HCT116 (cell line): Measurements from ENCODE around the gene MLANA. TPM values are rescaled to one million over a fixed set of nuclear protein-coding genes. Genes with fewer than 3 reads are reported as not detected.

Experiments used
- ATAC-seq: fragments of 200-7000 bp; cut with Tn5 transposase; 2 replicates; pipeline ENCODE4 v1.9.1; 2020; ENCODE audit warnings: mild to moderate bottlenecking, moderate library complexity
- BruUV-seq: library from RNA; stranded (reverse); fragments of 400-500 nt; replicated peaks from 2 replicates; lab custom pipeline; 2021; lab: Mats Ljungman, UMichigan
- CTCF ChIA-PET: fragments of 300-600 bp; sonication (Branson Sonifier 250); formaldehyde crosslinking; loops from one replicate; lab custom pipeline; 2021; ENCODE audit warnings: antibody characterized with exemption; lab: Charles Lee
- POLR2A ChIA-PET: fragments of 300-600, 350-600 bp; sonication (Branson Sonifier 250); formaldehyde crosslinking; loops from one replicate; lab custom pipeline; 2021; ENCODE audit warnings: antibody characterized with exemption; lab: Charles Lee
- RAD21 ChIA-PET, 2 experiments: fragments of 300-600 bp; sonication (Branson Sonifier 250); formaldehyde crosslinking; loops; one replicate each; lab custom pipeline; 2023; ENCODE audit warnings: low total read pairs in 2 of 2; ENCODE audit not compliant: uncharacterized antibody in 2 of 2, unreplicated experiment in 2 of 2, low non-redundant PET in 1 of 2; lab: Charles Lee
- DNase-seq: peaks from one replicate; pipeline ENCODE4 v3.0.0-alpha.2; 2010; ENCODE audit warnings: low read depth, low spot score
- H2AFZ ChIP-seq: fragments of 200-600 bp; shearing (Covaris generic), sonication (generic); 2 replicates; pipeline ENCODE4 v1.6.1; 2017; ENCODE audit warnings: low read depth, mixed run types, mixed read lengths, antibody characterized with exemption, low read length; ENCODE audit not compliant: poor library complexity, severe bottlenecking
- H3K27ac ChIP-seq: 2 replicates; pipeline ENCODE4 v1.5.1; 2012; ENCODE audit warnings: low read depth, low read length
- H3K27me3 ChIP-seq: fragments of 200-600 bp; sonication (generic); 2 replicates; pipeline ENCODE4 v1.6.1; 2016; ENCODE audit warnings: mixed run types, low read length, mixed read lengths; ENCODE audit not compliant: insufficient read depth
- H3K36me3 ChIP-seq, 2 experiments: fragments of 200-500 bp in 1 of 2; fragments of 200-600 bp in 1 of 2; sonication (Bioruptor generic) in 1 of 2; sonication (generic) in 1 of 2; 2 replicates each; pipeline versions ENCODE4 v1.5.1 to v1.6.1; 2014 to 2016; ENCODE audit warnings: low read length in 2 of 2, inconsistent platforms in 1 of 2, mixed read lengths in 1 of 2, mixed run types in 1 of 2; ENCODE audit not compliant: insufficient read depth in 2 of 2, control insufficient read depth in 1 of 2
- H3K4me1 ChIP-seq, 2 experiments: fragments of 200-600 bp in 1 of 2; sonication (generic) in 1 of 2; 2 replicates each; pipeline versions ENCODE4 v1.5.1 to v1.6.1; 2012 to 2017; ENCODE audit warnings: low read length in 2 of 2, inconsistent platforms in 1 of 2, mild to moderate bottlenecking in 1 of 2, mixed read lengths in 1 of 2, mixed run types in 1 of 2, moderate library complexity in 1 of 2; ENCODE audit not compliant: insufficient read depth in 2 of 2, control insufficient read depth in 1 of 2
- H3K4me2 ChIP-seq: fragments of 200-600 bp; sonication (generic); 2 replicates; pipeline ENCODE4 v1.6.1; 2017; ENCODE audit warnings: mixed run types, low read length, mixed read lengths
- H3K4me3 ChIP-seq, 2 experiments: fragments of 200-600 bp in 1 of 2; sonication (generic) in 1 of 2; replicated peaks in 1 of 2; 2 replicates each; pipeline ENCODE4 v1.5.1; 2011 to 2016; ENCODE audit warnings: low read length in 2 of 2, control low read depth in 1 of 2, low read depth in 1 of 2, mild to moderate bottlenecking in 1 of 2, mixed read lengths in 1 of 2, mixed run types in 1 of 2
- H3K79me2 ChIP-seq: fragments of 200-600 bp; sonication (generic); 2 replicates; pipeline ENCODE4 v1.6.1; 2017; ENCODE audit warnings: mild to moderate bottlenecking, mixed run types, low read length, moderate library complexity, mixed read lengths; ENCODE audit not compliant: insufficient read depth
- H3K9ac ChIP-seq: fragments of 200-600 bp; sonication (generic); 2 replicates; pipeline ENCODE4 v1.6.1; 2016; ENCODE audit warnings: low read length, mixed read lengths
- H3K9me2 ChIP-seq: fragments of 200-600 bp; sonication (generic), shearing (Covaris generic); 2 replicates; pipeline ENCODE4 v1.6.1; 2017; ENCODE audit warnings: mixed run types, mild to moderate bottlenecking, moderate library complexity; ENCODE audit not compliant: insufficient read depth
- H3K9me3 ChIP-seq, 2 experiments: fragments of 200-500 bp in 1 of 2; fragments of 200-600 bp in 1 of 2; sonication (Bioruptor generic) in 1 of 2; sonication (generic) in 1 of 2; 2 replicates each; pipeline ENCODE4 v1.6.1; 2014 to 2017; ENCODE audit warnings: low read length in 2 of 2, mixed read lengths in 2 of 2, inconsistent platforms in 1 of 2, low read depth in 1 of 2, mild to moderate bottlenecking in 1 of 2, mixed run types in 1 of 2, moderate library complexity in 1 of 2; ENCODE audit not compliant: control insufficient read depth in 1 of 2, insufficient read depth in 1 of 2
- H4K20me1 ChIP-seq: fragments of 200-600 bp; sonication (generic), shearing (Covaris generic); 2 replicates; pipeline ENCODE4 v1.6.1; 2017; ENCODE audit warnings: mixed run types, mild to moderate bottlenecking, moderate library complexity; ENCODE audit not compliant: insufficient read depth
- ATF3 ChIP-seq: IDR thresholded peaks from 2 replicates; pipeline ENCODE4 v1.6.1; 2012
- CBX3 ChIP-seq: IDR thresholded peaks from 2 replicates; pipeline ENCODE4 v1.6.1; 2012; ENCODE audit warnings: low read depth
- CEBPB ChIP-seq: IDR thresholded peaks from 2 replicates; pipeline ENCODE4 v1.6.1; 2012; ENCODE audit warnings: low read depth
- CTCF ChIP-seq, 3 experiments: fragments of 200-600 bp in 1 of 3; sonication (generic) in 1 of 3; IDR thresholded peaks in 2 of 3; conservative IDR thresholded peaks in 1 of 3; 2 replicates each; pipeline ENCODE4 v1.5.1; 2012 to 2017; ENCODE audit warnings: low read depth in 2 of 3, low read length in 2 of 3, antibody characterized with exemption in 1 of 3, borderline replicate concordance in 1 of 3, control low read depth in 1 of 3, mild to moderate bottlenecking in 1 of 3, mixed read lengths in 1 of 3, mixed run types in 1 of 3, moderate library complexity in 1 of 3; ENCODE audit not compliant: insufficient read depth in 1 of 3
- ELF1 ChIP-seq: IDR thresholded peaks from 2 replicates; pipeline ENCODE4 v1.6.1; 2012; ENCODE audit warnings: low read depth, borderline replicate concordance
- EZH2 ChIP-seq: fragments of 200-600 bp; sonication (generic); IDR thresholded peaks from 2 replicates; pipeline ENCODE4 v1.6.1; 2017; ENCODE audit warnings: antibody characterized with exemption, mixed run types
- EZH2phosphoT487 ChIP-seq: fragments of 200-600 bp; IDR thresholded peaks from 2 replicates; pipeline ENCODE4 v1.6.1; 2018; ENCODE audit warnings: antibody characterized with exemption, borderline replicate concordance
- POLR2AphosphoS5 ChIP-seq: IDR thresholded peaks from 2 replicates; pipeline ENCODE4 v1.6.1; 2011; ENCODE audit warnings: mild to moderate bottlenecking, low read depth, low read length, moderate library complexity
- RAD21 ChIP-seq: IDR thresholded peaks from 2 replicates; pipeline ENCODE4 v1.6.1; 2012; ENCODE audit warnings: low read depth, mild to moderate bottlenecking
- SIN3A ChIP-seq: IDR thresholded peaks from 2 replicates; pipeline ENCODE4 v1.6.1; 2012; ENCODE audit warnings: low read depth
- SP1 ChIP-seq: IDR thresholded peaks from 2 replicates; pipeline ENCODE4 v1.6.1; 2012; ENCODE audit warnings: low read depth
- TCF7L2 ChIP-seq: IDR thresholded peaks from 2 replicates; pipeline ENCODE4 v1.7.0; 2011; ENCODE audit warnings: borderline replicate concordance, inconsistent platforms; ENCODE audit not compliant: insufficient read depth, insufficient read length; ENCODE audit errors: extremely low read depth
- YY1 ChIP-seq: IDR thresholded peaks from 2 replicates; pipeline ENCODE4 v1.6.1; 2011; ENCODE audit warnings: low read length, low read depth, moderate library complexity, mild to moderate bottlenecking; ENCODE audit not compliant: insufficient replicate concordance; ENCODE audit errors: extremely low read depth
- ZBTB33 ChIP-seq: IDR thresholded peaks from 2 replicates; pipeline ENCODE4 v1.6.1; 2011; ENCODE audit warnings: mild to moderate bottlenecking, low read length, moderate library complexity; ENCODE audit not compliant: insufficient replicate concordance; ENCODE audit errors: extremely low read depth
- ZFX ChIP-seq: fragments of 450-650 bp; IDR thresholded peaks from 2 replicates; pipeline ENCODE4 v1.6.1; 2017
- ZNF274 ChIP-seq: fragments of 200-500 bp; sonication (Bioruptor generic); IDR thresholded peaks from 2 replicates; pipeline ENCODE4 v1.6.1; 2014; ENCODE audit warnings: mild to moderate bottlenecking, low read depth, low read length, inconsistent platforms
- intact Hi-C: fragments of 100-400 bp; cut with micrococcal nuclease; formaldehyde crosslinking; loops from 2 replicates; pipeline ENCODE4 v1.10.0; 2022
- total RNA-seq: library from RNA; stranded (reverse); gene quantifications from one replicate; pipeline ENCODE4 v1.2.1, GENCODE V29; 2021; ENCODE audit not compliant: unreplicated experiment

MLANA gene
- total RNA-seq, 1 experiment from 2014 or later, result not detected

- Histone ChIP-seq H3K27me3 (no peaks in the 10 kb centered on the region), H3K9me2 (no peaks in the 10 kb centered on the region), H3K36me3 (no peaks in the 10 kb centered on the region), H3K4me2 (no peak overlapping the region), H4K20me1 (no peaks in the 10 kb centered on the region), H3K79me2 (no peaks in the 10 kb centered on the region), H2AFZ (no peak overlapping the region), H3K27ac (no peak overlapping the region), H3K4me1 (no peaks in the 10 kb centered on the region), H3K9me3 (no peaks in the 10 kb centered on the region), H3K9ac (no peak overlapping the region), H3K4me3 (no peak overlapping the region)
- CTCF ChIA-PET, result no interaction called here
- RAD21 ChIA-PET, result no interaction called here
- ATAC-seq (no peak), DNase-seq (no peak)
- intact Hi-C loops, result no loop called here
- POLR2A ChIA-PET, result no interaction called here
- TF ChIP-seq EZH2, result no peak
- TF ChIP-seq ZNF274, result no peak
- TF ChIP-seq TCF7L2, result no peak
- TF ChIP-seq SP1, result no peak
- TF ChIP-seq ELF1, result no peak
- no peak for TF ChIP-seq EZH2phosphoT487
- no peak for TF ChIP-seq ATF3
- no peak for TF ChIP-seq ZBTB33
- no peak for TF ChIP-seq CTCF (IDR thresholded peaks at IDR 0.05 in 2 of 3, conservative IDR thresholded peaks at IDR 0.05 in 1 of 3; ENCODE audit: borderline replicate concordance in 1 of 3, insufficient read depth in 1 of 3, low read depth in 2 of 3, low read length in 2 of 3)
- TF ChIP-seq CEBPB, result no peak
- TF ChIP-seq CBX3, result no peak
- no peak for TF ChIP-seq POLR2AphosphoS5
- no peak for TF ChIP-seq YY1
- no peak for TF ChIP-seq RAD21
- no peak for TF ChIP-seq ZFX
- TF ChIP-seq SIN3A, result no peak
- BruUV-seq, result no TSS peak
These were observed 37.1 kb upstream of the MLANA start for GRCh38 chr9:5853617-5854016.
